Measurements from ENCODE around the gene CREBBP.

Gene CREBBP

GRCh38 chr16:3791701-3792100, 88.8 kb downstream of the CREBBP start:
- no peak for DNase-seq

DNA sequence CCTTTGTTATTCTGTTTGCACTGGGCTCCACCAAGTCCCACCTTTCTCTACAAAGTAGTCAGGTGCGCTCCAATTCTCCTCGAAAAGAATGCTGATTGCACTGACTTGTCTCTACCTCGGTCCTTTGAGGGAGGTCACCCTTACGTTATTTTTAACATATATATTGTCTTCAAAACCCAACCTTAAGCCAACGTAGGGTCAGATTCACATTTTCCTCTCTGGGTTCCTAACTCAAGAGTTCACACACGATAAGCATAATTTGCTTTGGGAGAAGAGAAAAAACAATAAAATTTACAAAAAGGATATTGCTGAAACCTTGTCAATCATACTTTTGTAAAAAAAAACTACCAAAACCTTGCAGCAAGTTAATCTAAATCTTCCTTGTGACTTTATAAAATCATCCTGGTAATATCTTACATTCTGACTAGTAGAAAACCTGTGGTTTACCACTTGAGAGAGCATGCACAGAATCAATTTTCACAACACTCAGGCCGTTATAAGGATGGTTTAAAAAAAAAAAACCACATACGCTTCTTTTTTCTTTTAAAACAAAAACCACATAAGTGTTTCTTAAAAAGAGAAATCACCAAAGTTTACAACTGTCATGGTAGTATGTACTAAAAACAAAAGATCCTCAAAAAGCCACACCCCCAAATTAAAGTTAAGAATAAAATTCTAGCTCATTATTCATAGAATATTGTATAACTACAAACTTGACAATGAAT, 91.0 kb downstream of the CREBBP start:
- DNase-seq = no peak

DNA sequence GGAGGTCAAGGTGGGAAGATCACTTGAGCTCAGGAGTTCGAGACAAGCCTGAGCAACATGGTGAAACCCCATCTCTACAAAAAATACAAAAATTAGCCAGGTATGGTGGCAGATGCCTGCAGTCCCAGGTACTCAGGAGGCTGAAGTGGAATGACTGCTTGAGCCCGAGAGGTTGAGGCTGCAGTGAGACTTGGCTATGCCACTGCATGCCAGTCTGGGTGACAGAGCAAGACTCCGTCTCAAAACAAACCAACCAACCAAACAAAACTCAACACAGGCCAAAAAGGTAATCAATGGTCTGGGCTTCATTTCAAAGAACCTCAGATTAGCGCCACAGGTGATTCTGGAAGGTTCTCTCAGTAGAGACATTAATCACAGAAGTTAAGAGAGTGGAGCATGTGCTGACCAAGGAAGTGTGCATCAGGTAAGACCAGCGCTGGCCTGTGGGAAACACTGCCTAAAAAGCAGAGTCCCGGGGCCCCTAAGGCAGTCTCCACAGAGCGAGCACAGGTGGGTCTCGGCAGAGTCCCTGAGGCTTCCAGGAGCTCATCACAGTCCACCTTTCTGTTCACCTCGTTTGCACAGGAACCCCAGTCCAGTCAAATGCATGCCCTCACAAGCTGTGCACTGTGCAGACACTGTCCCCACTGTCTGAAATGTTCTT, 91.7 kb downstream of the CREBBP start:
- DNase-seq = no peak

DNA sequence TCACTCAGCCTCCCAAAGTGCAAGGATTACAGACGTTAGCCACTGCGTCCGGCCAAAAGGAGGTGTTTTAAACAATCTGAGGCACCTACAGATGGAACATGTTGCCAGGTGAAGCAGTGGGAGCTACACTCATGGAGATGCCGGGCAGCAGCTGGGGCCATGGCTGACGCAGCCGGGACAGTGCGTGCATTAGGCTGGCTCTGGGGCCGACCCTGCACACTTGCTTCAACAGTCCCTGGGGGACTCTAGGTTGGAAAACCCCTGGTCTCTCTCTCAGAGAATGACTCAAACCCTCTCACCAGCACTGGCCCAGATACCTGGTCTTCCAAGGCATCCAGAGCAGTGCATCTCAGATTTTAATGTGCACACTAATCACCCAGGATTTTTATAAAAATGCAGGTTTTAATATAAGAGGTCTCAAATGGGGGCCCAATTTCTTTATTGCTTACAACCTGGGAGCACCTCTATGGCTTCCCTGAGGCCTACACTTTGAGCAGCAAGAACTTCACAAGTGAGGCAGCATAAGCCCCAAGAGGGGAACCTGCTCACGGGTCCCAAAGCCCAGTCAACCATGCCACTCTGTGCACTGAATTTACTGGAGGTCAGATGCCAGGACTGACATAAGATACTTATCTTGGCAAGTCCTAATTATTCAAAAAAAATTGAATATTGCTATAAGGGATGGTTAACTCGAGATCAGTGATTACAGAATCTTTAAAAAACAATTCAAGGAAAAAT, 92.4 kb downstream of the CREBBP start:
- no peak for DNase-seq

GRCh38 chr16:3785413-3785812, 95.1 kb downstream of the CREBBP start:
- DNase-seq = no peak

DNA sequence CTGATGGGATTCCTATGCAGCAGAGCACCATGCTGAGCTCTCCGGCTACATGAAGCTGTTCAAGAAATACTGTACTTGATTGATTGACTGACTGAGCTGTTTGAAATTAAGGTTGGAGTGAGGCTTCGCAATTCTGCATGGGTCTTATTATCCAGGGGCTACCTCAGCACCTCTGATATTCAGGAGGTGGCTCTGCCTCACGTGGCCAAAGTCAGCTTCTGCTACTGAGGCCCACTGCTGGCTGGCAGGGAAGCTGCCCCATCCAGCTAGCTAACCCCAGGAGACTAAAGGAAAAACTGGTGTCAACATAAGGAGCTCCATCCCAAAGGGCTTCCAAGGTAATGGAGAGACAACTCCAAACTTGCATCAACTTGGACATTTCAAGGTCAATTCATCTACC, 97.0 kb downstream of the CREBBP start:
- no peak for DNase-seq

DNA sequence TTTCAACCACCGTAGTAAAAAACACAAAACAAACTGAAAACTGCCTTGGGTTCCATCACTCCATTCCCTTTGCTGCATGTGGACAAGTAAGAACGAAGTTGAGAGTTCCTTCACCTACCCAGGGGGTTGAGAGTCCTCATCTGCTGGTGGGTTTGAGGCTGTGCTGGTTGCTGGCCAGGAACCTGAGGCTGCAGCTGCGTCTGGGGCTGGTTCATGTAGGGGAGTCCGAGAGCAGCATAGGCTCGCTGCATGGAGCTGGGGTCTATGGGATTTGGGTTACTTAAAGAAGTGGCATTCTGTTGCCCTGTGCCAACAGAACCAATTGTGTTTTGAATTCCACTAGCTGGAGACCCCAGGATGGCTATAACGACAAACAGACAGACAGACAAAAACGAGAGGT, 97.9 kb downstream of the CREBBP start:
- DNase-seq = no peak

DNA sequence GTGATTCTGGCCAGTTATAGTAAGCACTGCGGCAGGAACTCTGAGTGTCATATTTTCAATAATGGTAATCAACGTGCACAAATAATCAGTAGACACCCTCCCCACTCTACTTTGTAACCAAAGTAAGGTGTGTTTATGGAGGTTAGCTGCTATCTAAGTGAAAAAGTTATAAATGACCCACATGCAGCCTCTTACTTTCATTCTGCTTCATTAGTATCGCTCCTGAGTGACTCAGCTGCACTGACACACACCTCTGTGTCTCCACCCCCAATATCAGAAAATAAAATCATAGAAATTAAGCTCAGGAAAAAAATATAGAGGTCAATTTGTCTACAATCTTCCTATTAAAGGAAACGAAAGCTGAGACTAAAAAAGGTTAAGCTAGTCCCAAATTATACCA, 99.1 kb downstream of the CREBBP start:
- no peak for DNase-seq

DNA sequence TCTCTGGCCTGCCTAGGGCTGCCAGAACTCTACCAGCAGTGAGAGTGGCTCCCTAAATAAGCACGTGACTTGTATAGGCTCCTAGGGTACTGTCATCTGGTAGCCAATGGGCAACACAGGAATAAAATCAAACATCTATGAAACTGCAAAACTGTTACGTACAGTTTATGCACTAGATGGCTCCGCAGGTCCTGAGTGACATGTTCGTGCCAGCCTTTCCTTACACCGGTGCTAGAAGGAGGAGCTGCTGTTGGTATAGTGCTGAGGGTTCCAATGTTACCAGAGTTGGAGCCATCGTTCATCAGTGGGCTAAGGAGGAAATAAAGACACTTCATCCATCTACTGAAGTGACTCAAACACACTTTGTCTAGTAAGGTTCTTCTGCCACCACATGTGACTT, 99.9 kb downstream of the CREBBP start:
- DNase-seq = no peak

DNA sequence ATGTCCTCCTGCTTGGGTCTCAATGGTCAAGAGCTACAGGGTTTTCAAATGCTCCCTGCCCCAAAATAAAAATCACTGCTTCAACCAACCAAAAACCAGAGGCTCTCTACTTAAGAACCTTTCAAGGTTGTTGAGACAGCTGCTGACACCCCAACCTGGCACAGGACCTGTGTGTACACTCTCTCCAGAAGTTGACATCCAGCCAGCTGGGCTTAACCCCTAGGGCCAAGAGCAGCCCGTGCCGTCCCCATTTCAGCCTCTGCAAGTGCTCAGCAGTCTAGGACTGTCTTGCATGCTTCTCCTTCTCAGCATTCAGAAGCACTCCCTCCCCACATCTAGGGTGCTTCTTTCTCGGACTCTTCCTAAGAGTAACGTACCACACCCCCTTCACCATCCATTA, 104.2 kb downstream of the CREBBP start:
- no peak for DNase-seq

DNA sequence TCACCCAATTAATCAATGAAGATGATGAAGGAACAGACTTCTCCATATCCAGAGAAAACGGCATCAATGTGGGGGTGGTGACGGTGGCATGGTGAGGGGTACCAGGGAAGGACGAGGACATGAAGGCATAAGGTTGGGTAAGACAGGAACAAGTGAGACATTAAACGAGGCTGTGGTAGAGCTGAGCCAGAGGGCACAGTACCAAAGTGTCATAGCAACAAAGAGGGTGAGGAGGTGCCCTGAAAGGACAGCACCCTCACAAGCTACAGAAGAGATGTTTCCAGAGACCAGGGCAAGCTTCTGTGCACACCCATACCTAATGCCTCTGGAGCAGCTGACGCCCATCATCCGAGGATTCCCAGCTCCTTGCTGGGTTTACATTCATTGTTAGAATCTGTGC, 105.7 kb downstream of the CREBBP start:
- no peak for DNase-seq

DNA sequence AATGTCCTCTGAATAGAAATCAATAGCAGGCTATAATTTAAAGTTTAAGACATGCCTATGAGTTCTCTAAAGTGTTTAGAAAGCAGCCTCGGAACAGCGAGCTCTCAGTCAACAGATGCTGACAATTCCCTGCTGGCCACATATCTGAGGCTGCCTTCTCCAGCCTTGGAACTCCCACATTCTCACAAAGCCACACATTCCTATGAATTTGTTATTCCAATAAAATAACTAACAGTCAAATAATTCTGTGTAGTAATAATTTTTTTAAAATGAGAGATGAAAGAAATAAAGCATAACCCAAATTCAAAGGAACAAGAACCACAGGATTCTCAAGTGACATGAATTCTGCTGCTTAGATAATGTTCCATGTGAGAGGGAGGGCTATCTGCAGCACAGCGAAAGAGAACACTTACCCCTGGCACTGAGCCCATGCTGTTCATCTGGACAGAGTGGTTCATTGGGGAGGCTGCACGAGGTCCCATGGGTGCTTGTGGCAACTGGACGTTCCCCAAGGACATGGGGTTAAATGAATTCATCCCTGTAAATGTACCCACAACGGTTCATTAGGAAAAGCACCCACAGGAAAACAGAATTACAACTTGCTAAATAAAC, 106.3 kb downstream of the CREBBP start:
- no peak for DNase-seq

GRCh38 chr16:3773663-3774062, 106.8 kb downstream of the CREBBP start:
- no peak for DNase-seq

GRCh38 chr16:3771513-3771912, 109.0 kb downstream of the CREBBP start:
- no peak for DNase-seq

DNA sequence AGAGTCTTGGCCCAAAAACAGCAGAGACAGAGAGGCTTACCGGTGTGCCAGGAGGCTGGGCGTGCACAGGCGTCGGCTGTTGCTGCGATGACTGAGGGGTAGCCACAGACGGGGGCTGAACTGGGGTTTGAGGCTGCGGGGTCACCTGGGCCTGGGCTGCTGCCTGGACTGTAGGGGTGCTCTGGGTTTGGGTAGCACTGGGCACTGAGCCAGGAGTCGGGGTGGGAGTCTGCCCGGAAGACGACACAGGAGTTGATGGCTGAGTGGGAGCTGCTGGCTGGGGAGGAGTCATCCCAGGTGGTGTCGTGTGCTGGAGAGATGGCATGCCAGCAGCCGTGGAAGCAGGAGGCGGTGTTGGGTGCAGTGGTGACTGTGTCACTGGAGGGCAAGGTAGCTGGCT, 110.0 kb downstream of the CREBBP start:
- DNase-seq = no peak

GRCh38 chr16:3769942-3770341, 110.6 kb downstream of the CREBBP start:
- DNase-seq = no peak

- no peak for DNase-seq
Measured at GRCh38 chr16:3769013-3769412, 111.5 kb downstream of the CREBBP start.

DNA sequence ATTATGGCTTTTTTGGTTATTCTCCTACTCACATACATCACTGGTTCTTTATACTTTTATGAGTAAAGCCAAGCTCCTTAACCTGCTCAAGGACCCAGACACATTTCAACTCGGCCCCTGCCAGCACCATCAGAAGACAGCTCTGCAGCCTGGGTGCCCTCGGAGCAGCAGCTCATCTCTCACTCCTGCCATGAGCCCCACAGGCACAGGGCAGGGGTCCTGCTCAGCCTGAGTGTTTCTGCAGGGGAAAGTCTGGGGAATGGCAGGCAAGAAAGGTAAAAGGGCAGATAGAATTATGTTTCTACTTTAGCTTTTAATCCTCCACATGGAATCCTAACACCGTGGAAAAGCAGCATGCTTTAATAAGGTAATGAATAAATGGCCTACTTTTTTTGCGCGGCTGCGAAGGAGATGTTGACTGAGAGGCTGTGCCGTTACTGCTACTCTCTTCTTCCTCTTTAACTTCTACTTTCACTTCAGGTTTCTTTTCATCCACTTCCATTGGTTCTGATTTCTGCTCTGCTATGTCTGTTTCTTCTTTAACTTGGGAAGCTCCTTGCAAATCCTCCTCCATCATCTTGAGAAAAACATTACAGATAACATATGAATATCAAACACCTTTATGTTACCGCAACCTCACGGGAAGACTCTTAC, 113.1 kb downstream of the CREBBP start:
- DNase-seq = no peak

GRCh38 chr16:3766177-3766576, 114.3 kb downstream of the CREBBP start:
- no peak for DNase-seq

GRCh38 chr16:3764409-3764808, 116.1 kb downstream of the CREBBP start:
- no peak for DNase-seq

- no peak for DNase-seq
Measured at GRCh38 chr16:3762107-3762750, 118.3 kb downstream of the CREBBP start.

DNA sequence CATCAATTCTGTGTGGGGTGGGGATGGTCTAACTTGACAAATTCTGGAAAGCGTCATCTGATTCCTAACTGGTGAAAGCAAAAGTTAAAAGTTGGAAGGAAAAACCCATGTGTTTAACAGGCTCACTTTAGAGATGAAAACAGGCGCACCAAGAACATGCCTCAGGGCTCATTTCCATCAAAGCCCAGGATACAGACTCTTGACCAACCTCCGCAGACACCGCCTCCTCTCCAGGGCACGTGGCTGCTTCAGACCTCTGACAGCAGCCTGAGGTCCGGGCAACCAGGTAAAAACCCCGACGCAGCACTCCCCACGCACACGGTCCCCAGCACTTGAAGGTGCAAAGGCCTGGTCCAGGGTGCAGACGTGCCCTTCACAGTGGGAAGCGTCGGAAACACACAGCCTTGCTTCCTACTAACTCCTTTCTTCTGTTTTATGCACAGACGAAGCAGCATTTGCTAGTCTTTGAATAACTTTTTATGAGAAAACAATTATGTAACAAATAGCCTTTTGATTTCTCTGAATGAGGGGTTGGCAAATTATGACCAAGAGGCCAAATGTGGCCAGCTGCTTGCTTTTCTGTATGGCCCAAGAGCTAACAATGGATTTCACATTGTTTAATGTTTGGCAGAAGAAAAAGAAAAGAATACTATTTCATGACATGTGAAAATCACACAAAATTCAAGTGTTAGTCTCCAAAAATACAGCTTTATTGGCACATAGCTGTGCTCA, 119.0 kb downstream of the CREBBP start:
- DNase-seq = no peak

All from NCI-H510A (cell line).